ENCODE measurements around the gene IBA57.
"Not testable (repeated sequence)": the region's sequence is repeated elsewhere in the genome, so short reads cannot be mapped to it uniquely, and the experiment has no call there.

The IBA57 gene

DNA sequence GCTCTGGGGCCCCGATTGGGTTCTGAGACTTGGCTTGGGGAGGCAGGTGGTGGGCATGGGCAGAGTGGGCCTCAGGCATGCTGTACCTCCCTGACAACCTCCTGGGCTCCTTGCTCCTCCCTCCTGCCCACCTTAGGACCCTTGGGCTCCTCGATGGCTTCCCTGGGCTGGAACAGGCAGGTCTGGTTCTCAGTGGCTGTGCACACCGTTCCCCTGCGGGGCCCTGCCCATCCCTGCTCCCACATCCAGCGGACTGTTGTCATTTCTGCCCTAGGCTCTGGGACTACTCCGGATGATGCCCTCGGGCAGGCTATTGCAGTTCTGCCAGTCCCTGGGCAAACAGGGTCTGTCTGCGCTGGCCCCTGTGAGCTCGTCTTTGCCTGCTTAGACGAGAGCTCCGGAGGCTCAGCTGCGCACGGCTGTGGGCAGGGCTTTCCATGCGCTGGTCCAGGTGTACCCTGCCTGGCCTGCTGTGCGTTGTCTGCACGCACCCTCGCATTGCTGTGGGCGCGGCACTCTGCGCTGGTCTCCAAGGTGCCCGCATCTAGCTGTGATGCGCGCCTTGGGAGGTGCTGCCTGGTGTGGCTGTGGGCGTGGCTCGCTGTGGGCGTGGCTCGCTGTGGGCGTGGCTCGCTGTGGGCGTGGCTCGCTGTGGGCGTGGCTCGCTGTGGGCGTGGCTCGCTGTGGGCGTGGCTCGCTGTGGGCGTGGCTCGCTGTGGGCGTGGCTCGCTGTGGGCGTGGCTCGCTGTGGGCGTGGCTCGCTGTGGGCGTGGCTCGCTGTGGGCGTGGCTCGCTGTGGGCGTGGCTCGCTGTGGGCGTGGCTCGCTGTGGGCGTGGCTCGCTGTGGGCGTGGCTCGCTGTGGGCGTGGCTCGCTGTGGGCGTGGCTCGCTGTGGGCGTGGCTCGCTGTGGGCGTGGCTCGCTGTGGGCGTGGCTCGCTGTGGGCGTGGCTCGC, 8.2 kb downstream of the IBA57 start:
- DNase-seq, result not testable (repeated sequence)

- DNase-seq, result no peak
These were observed 9.1 kb downstream of the IBA57 start for GRCh38 chr1:228174482-228175315.

DNA sequence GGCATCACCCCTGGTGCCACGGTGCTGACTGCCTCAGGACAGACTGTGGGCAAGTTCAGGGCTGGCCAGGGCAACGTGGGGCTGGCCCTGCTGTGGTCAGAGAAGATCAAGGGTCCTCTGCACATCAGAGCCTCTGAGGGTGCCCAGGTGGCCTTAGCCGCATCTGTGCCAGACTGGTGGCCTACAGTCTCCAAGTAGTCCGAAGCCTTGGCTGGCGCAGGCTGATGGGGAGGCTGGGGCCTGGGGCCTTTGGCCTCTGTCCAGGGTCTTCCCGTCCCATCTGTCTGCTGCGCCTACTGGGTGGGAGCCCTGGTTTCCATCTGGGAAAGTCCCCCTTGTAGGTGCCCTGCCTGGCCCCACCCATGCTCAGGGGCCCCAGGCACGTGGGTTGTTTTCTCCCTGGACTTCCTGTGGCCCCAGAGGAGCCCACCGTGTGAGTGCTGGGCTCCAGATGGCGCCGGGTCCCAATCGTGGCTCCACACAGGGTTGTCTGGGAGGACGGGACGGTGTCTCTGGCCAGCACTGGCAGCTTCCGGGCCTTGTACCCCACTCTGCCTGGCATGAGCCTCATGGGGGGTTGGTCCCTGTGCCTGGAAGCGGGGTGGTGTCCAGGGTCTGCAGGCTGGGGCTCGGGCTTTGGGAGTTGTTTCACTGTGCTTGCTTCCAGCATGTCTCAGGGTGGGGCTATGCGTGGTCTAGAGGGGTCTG, 9.9 kb downstream of the IBA57 start:
- no peak for DNase-seq

- no peak for DNase-seq
These were observed 10.4 kb downstream of the IBA57 start for GRCh38 chr1:228176024-228176395.

- no peak for DNase-seq
These were observed 11.0 kb downstream of the IBA57 start for GRCh38 chr1:228176461-228177182.

DNA sequence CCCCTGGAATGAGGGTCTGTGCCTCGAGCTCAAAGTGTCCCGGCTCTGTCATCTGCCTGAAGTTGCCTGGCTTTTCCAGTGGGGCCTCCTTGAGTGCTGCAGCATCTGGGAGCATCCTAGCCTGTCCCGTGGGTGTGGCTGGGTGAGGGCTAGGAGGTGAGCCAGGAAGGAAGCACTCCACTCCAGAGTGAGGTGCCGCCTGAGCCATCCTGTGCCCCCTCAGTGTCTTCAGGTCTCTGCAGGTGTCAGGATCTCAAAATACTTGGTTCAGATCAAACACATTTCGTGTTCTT, 11.5 kb downstream of the IBA57 start:
- no peak for DNase-seq

GRCh38 chr1:228177721-228178710, 12.4 kb downstream of the IBA57 start:
- DNase-seq, result no peak

- no peak for DNase-seq
These were observed 13.4 kb downstream of the IBA57 start for GRCh38 chr1:228178737-228179684.

GRCh38 chr1:228180271-228180958, 14.8 kb downstream of the IBA57 start:
- DNase-seq, result no peak

DNA sequence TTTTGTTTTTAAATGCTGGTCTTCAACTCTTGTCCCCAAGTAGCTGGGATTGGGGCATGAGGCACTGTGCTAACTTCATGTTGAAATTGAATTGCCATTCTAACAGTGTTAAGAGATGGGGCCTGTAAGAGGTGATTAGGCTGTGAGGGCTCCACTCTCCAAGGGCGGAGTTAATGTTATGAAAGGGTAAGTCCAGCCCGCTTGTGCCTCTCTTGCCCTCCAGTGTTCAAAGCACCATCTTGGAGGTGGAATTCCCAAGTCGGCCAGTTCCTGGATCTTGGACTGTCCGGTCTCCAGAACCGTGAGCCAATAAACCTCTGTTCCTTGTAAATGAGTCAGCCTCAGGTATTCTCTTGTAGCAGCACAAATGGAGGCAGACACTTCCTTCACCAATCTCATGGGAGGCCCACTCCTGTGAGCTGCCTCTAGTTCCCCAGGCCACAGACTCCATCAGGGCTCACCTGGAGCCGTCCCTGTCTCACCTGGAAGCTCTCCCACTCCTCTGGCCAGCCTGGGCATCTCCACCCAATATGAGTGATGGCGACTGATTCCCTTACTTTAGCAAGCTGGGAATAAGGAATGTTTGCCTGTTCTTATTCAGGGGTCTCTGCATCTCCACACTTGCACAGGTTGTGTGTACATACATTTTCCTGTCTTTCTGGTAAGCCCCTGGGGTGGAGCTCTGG, 15.5 kb downstream of the IBA57 start:
- no peak for DNase-seq

GRCh38 chr1:228181645-228182034, 16.0 kb downstream of the IBA57 start:
- no peak for DNase-seq

- no peak for DNase-seq
These were observed 16.9 kb downstream of the IBA57 start for GRCh38 chr1:228182296-228183030.

GRCh38 chr1:228184152-228184551, 18.5 kb downstream of the IBA57 start:
- DNase-seq, result no peak

- no peak for DNase-seq
These were observed 20.0 kb downstream of the IBA57 start for GRCh38 chr1:228185641-228185965.

DNA sequence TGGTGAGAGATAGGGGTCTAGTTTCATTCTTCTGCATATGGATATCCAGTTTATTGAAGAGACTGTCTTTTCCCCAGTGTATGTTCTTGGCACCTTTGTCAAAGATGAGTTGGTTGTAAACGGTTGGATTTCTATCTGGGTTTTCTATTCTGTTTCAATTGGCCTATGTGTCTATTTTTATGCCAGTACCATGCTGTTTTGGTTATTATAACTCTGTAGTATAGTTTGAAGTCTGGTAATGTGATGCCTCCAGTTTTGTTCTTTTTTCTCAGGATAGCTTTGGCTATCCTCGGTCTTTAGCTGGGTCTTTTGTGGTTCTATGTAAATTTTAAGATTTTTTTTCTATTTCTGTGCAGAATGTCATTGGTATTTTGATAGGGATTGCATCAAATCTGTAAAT, 22.6 kb downstream of the IBA57 start:
- DNase-seq, result not testable (repeated sequence)

DNA sequence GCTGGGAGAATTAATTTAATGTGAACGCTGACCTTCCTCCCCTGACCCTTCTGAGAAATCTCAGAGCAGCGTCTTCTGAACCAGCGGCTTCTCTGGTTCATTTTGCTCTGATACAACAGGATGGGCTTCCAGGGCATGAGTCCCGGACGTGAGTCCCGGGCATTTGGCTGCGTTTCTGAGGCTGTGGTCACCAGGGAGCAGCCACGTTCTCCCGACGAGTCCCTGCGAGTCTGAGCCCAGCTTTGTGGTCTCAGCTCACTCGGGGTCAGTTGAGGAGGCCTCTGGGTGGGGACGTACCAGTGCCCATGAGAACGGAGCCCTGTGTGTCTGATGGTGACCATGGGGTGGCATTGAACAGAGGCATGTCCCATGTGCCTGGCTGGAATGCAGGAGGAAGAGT, 24.6 kb downstream of the IBA57 start:
- no peak for DNase-seq

DNA sequence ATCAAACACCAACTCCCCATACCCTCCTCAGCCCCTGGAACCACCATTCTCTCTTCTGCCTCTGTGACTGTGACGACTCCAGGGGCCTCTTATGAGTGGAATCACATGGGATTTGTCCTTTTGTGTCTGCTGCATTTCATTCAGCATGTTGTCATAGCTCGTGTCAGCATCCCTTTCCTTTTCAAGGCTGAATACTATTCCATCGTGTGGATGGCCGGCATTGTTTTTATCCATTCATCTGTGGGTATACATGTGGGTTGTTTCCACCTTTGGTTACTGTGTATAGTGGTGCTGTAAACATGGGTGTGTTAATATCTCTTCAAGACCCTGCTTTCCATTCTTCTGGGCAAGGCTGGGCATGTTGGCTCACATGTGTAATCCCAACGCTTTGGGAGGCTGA, 25.2 kb downstream of the IBA57 start:
- no peak for DNase-seq

GRCh38 chr1:228194436-228194835, 28.8 kb downstream of the IBA57 start:
- no peak for DNase-seq

Measured in GF-D8 (cell line).